C4-2B (cell line): Measurements from ENCODE around the gene REV3L.
A peak's percentile ranks its signal among the peaks of the same experiment; 100 is the strongest.

Experiments
- ZFX ChIP-seq: fragments of 450-650 bp; IDR thresholded peaks from 2 replicates; pipeline ENCODE4 v1.6.1; 2017
- TF ChIP-seq, protein P1 (sequence below): fragments of 450-650 bp; conservative IDR thresholded peaks from 2 replicates; pipeline ENCODE4 v1.5.1; 2017; ENCODE audit warnings: mild to moderate bottlenecking

DNA sequence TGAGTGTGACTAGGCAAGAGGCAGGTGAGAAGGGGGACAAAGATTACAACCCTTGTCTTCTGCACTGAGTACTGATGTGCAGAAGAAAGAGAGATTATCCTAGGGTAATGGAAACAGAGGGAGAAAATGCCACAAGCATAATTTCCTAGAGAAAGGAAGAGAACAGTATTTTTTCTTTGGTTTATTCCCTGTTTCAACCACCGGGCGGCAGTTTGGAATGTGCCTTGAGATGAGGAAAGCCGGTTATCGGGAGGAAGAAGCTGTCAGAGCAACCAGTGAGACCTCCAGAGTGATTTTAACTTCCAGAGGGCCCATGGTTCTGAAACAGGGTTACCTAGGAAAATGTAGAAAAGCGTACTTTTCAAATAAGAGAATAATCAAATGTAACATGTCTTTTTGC lies 121.4 kb downstream of the REV3L start:
- TF ChIP-seq, protein P1, sequence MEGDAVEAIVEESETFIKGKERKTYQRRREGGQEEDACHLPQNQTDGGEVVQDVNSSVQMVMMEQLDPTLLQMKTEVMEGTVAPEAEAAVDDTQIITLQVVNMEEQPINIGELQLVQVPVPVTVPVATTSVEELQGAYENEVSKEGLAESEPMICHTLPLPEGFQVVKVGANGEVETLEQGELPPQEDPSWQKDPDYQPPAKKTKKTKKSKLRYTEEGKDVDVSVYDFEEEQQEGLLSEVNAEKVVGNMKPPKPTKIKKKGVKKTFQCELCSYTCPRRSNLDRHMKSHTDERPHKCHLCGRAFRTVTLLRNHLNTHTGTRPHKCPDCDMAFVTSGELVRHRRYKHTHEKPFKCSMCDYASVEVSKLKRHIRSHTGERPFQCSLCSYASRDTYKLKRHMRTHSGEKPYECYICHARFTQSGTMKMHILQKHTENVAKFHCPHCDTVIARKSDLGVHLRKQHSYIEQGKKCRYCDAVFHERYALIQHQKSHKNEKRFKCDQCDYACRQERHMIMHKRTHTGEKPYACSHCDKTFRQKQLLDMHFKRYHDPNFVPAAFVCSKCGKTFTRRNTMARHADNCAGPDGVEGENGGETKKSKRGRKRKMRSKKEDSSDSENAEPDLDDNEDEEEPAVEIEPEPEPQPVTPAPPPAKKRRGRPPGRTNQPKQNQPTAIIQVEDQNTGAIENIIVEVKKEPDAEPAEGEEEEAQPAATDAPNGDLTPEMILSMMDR, result peak; percentile 62
- TF ChIP-seq ZFX, result no peak
